ENCODE measurements around the gene MXD3.
"Not testable (repeated sequence)": the region's sequence is repeated elsewhere in the genome, so short reads cannot be mapped to it uniquely, and the experiment has no call there.

Gene MXD3

DNA sequence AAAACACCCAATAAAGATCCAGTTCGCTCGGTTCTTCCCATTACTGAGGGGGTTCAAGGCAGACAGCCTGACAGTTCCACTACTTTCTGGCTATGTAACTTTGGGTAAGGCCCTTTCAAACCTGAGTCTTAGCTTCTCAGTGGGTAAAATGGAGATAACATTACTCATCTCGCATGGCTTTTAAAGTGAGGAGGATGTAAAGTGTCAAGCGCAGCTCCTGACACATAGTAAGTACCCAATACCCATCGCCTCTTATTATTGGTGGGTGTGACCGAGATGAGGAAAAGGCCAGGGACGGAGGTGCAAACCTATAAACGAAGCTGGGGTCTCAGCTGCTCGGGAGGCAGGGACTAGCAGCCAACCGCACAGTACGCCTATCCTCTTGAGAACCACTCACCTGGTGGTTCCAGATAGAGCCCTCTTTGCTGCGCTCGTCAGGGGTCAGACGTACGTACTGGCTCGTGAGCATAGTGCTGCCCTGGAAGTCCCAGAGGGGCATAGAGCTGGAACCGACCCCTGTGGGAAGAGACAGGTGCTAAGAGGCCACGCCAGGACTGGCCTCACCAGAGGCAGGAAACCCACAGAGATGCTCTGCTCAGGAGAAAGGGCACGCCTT lies 39.2 kb upstream of the MXD3 start:
- TF ChIP-seq, protein P1, sequence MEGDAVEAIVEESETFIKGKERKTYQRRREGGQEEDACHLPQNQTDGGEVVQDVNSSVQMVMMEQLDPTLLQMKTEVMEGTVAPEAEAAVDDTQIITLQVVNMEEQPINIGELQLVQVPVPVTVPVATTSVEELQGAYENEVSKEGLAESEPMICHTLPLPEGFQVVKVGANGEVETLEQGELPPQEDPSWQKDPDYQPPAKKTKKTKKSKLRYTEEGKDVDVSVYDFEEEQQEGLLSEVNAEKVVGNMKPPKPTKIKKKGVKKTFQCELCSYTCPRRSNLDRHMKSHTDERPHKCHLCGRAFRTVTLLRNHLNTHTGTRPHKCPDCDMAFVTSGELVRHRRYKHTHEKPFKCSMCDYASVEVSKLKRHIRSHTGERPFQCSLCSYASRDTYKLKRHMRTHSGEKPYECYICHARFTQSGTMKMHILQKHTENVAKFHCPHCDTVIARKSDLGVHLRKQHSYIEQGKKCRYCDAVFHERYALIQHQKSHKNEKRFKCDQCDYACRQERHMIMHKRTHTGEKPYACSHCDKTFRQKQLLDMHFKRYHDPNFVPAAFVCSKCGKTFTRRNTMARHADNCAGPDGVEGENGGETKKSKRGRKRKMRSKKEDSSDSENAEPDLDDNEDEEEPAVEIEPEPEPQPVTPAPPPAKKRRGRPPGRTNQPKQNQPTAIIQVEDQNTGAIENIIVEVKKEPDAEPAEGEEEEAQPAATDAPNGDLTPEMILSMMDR (conservative IDR thresholded peaks at IDR 0.05): no peak
- H3K27ac ChIP-seq: peak overlapping the region; percentile 97

DNA sequence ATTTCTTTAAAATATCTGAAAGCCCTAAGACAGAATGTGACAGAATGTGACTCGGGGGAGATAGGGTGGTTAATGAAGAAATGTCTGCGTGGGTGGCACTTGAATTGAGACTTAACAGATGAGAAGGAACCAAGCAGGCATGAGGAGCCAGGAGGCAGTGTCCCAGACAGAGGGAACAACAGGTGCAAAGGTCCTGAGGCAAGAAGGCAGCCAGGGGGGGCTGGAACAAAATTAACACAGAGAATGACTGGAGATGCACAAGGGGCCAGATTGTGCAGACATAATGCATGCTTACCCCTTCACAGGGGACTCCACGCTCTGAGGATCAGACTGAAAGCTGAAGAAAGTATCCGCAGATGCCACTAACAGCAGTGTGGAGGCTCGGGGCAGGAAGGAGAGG lies 38.1 kb upstream of the MXD3 start:
- TF ChIP-seq, protein P1 (conservative IDR thresholded peaks at IDR 0.05): no peak
- H3K27ac ChIP-seq: no peak overlapping the region

DNA sequence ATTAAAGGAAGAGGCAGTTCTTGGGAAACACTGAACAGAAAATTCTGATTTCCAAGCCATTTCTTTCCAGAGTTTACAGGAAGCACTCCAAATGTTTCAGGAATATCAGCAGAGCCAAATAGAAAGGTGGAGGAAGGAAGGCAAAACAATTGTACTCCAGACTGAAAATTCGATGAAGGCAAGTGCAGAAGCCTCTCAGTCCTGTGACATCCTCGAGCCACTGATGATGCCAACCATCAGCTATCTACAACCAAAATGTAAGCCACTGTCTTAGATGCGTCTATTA lies 37.6 kb upstream of the MXD3 start:
- TF ChIP-seq, protein P1 (conservative IDR thresholded peaks at IDR 0.05): no peak
- no peak overlapping the region for H3K27ac ChIP-seq

DNA sequence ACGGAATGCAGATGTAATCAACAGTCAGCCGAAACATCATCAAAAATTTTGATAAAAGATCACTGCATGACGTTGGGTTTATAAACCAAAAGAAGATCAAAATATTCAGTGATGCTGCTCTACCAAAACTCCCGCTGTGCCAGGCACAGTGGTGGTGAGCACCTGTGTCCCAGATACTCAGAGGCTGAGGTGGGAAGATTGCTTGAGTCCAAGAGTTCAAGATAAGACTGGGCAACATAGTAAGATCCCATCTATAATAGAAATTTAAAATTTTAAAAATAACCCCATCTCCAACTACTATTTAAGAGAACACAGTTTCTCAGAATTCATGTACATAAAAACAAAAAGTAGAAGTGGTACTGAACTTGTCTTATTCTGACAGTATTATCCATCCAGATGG lies 36.0 kb upstream of the MXD3 start:
- TF ChIP-seq, protein P1 (conservative IDR thresholded peaks at IDR 0.05): no peak
- H3K27ac ChIP-seq: no peak overlapping the region

DNA sequence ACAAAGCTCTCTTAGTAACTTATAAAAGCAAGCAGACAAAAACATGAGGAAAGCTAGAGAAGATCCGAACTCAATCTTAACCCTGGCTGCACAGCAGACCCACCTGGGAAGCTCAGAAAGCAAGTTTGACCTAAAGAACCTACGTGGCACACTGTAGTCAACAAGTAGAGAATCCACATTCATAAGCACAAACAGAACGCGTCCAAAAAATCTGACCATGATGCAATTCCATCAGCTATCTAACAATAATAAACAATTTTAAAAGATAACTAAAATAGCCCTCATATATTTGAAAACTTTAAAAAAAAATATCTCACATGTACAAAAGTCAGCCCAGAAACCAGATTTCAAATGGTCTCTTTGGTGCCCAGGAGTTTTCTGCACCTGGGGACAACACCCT lies 35.1 kb upstream of the MXD3 start:
- no peak overlapping the region for H3K27ac ChIP-seq
- TF ChIP-seq, protein P1 (conservative IDR thresholded peaks at IDR 0.05): no peak

DNA sequence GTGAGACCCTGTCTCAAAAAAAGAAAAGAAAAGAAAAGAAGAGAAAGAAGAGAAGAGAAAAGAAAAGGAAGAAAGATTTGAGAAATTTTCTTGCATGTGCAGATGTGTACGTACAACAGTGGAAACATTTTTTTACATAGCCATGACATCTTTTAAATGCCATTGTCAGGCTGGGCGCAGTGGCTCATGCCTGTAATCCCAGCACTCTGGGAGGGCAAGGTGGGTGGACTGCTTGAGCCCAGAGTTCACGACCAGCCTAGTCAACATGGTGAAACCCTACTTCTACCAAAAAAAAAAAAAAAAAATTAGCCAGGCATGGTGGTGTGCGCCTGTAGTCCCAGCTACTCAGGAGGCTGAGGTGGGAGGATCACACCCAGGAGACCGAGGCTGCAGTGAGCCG lies 33.2 kb upstream of the MXD3 start:
- peak overlapping the region; percentile 43 for H3K27ac ChIP-seq
- TF ChIP-seq, protein P1 (conservative IDR thresholded peaks at IDR 0.05): no peak

DNA sequence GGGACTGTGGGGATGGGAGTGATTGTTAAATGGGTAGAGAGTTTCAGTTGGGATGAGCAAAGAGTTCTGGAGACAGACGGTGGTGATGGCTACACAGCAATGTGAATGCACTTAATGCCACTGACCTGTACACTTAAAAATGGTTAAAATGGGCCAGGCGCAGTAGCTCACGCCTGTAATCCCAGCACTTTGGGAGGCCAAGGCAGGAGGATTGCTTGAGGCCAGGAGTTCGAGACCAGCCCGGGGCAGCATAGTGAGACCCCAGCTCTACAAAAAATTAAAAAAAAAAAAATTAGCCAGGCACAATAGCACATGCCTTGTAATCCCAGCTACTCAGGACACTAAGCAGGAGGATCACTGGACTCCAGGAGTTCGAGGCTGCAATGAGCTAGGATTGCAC lies 32.1 kb upstream of the MXD3 start:
- TF ChIP-seq, protein P1 (conservative IDR thresholded peaks at IDR 0.05): no peak
- H3K27ac ChIP-seq: no peak overlapping the region

DNA sequence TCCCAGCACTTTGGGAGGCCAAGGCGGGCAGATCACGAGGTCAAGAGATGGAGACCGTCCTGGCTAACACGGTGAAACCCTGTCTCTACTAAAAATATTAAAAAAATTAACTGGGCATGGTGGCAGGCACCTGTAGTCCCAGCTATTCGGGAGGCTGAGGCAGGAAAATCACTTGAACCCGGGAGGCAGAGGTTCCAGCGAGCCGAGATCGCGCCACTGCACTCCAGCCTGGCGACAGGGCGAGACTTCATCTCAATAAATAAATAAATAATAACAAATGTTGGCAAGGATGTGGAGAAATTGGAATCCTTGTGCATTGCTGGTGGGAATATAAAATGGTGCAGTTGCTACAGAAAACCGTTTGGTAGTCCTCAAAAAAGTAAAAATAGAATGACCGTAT lies 31.3 kb upstream of the MXD3 start:
- H3K27ac ChIP-seq: not testable (repeated sequence)
